NCI-H1930 (cell line): ENCODE data around the gene MAVS.
"Not testable (repeated sequence)": the region's sequence is repeated elsewhere in the genome, so short reads cannot be mapped to it uniquely, and the experiment has no call there.

Experiments
- DNase-seq, 2 experiments: peaks; one replicate each; lab custom pipeline; 2025; lab: John Stamatoyannopoulos, UW

MAVS gene

DNA sequence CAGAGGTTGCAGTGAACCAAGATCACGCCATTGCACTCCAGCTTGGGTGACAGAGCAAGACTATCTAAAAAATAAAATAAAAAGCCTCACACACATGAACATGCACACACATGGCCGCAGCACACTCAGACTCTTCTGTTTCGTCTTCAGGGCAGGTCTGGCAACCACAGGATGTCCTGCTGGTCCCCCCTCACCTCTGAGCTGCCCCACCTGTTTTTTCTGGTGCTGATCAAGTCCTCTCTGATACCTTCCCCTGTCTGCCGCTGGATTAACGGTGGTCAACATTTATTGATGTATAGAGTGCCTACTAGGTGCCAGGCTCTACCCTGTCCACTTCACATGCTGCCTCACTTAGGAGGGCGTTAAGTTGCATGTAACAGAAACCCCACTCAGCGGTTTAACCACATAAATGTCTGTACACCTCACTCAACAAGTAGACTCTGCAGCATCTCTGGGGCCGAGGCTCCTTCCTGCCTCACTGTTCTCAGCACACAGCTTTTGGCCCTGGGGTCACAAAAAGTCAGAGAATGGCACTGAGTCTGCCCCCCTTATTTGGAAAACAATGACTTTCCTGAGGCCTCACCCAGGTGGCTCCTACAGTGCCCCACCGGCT, 30.8 kb upstream of the MAVS start:
- no peak for DNase-seq

DNA sequence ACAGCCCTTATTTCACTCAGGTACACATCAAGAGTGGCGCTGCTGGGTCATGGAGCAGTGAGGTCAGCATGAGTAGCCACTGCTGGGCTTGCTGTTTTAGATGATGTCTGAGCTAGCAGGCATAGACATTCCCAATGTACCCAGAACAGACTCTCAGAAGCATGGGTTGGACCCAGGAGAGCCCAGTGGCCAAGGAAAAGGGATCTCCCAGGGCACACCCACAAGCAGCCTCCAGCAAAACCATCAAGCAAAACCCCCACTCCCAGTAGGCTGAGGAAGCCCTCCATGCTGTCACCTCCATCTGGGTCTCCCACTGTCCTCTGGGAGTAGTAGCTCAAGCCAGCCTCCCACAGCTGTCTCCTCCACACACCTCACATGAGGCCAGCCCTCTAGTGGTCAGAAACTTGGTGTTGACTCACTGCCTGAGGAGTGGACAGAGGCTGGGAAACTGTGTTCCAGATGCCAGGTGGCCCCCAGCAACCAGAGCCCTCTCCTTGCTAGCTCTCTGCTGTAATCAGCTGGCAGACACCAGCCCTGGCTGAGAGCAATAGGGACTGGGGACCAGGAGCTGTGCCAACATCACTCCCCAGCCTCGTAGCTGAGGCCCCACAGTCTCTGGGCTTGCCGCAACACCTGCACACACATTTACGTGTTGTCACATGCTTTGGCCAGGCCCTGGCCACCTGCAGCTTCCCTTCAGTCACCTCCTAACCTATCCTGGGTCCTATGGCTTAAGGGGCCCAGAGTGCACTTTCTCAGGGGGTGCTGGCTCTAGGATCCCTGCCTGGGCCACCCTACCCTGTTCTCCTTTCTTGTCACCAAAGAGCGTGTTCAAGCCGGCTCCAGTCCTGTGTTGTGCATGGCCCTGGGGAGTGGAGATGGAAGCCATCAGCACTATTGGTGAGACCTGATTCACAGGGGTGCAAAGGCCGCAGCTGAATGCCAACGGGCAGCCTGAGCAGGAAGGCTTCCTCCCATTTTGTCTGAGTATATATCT, 28.2 kb upstream of the MAVS start:
- DNase-seq, result peak; percentile 39 to 58

GRCh38 chr20:3819411-3820047, 27.1 kb upstream of the MAVS start:
- DNase-seq, result no peak

- DNase-seq, result peak; percentile 87 to 94
These were observed 26.4 kb upstream of the MAVS start, which contains the start of gene AP5S1 for GRCh38 chr20:3820048-3820900. Gene AP5S1 (plus strand): TSS chr20:3820547. CDS start chr20:3822118, 1,571 bp downstream.

- DNase-seq, result no peak
These were observed 25.5 kb upstream of the MAVS start for GRCh38 chr20:3820901-3821727.

DNA sequence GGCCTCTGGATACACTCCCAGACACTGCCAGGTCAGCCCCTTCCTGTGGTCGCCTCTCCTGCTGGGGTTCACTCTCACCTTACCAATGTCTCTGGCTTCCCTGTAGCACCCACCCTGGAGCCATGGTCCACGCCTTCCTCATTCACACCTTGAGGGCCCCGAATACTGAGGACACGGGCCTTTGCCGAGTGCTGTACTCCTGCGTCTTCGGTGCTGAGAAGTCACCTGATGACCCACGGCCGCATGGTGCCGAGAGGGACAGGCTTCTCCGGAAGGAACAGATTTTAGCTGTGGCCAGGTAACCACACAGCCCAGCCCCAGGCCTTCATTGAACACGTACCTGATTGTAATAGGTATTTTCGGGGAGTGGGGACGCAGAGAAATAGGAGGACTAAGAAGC, 24.6 kb upstream of the MAVS start:
- DNase-seq, result no peak

DNA sequence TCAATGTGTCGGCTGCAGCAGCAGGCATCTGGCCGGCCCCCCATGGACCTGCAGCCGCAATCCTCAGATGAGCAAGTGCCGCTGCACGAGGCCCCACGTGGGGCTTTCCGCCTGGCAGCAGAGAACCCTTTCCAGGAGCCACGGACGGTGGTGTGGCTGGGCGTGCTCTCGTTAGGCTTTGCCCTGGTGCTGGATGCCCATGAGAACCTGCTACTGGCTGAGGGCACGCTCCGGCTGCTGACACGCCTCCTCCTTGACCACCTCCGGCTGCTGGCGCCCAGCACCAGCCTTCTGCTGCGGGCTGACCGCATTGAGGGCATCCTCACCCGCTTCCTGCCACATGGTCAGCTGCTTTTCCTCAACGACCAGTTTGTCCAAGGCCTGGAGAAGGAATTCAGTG, 22.8 kb upstream of the MAVS start:
- no peak for DNase-seq

DNA sequence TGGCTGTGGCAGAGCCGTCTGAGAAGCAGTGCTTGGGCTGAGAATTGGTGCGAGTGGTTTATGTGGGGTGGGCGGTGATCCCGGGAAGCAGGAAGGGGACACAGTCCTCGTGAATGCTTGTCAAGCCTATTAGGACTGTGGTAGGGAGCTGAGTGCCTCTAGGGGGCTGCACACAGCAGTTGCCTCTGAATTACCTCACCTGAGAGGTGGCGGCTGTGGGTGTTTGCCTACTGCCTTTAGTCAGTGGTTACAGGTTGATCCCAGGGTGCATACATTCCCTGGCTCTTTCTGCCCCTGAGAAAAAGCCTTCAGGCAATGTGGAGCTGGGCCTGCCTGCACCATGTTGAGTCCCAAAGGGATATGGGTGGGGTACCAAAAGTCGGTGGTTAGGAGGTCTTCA, 21.1 kb upstream of the MAVS start:
- no peak for DNase-seq

GRCh38 chr20:3826420-3826819, 20.2 kb upstream of the MAVS start:
- DNase-seq, result no peak

- DNase-seq, result no peak
These were observed 17.8 kb upstream of the MAVS start for GRCh38 chr20:3828798-3829197.

- not testable (repeated sequence) for DNase-seq
These were observed 16.7 kb upstream of the MAVS start for GRCh38 chr20:3829891-3830290.

GRCh38 chr20:3836132-3836531, 10.5 kb upstream of the MAVS start:
- no peak for DNase-seq

DNA sequence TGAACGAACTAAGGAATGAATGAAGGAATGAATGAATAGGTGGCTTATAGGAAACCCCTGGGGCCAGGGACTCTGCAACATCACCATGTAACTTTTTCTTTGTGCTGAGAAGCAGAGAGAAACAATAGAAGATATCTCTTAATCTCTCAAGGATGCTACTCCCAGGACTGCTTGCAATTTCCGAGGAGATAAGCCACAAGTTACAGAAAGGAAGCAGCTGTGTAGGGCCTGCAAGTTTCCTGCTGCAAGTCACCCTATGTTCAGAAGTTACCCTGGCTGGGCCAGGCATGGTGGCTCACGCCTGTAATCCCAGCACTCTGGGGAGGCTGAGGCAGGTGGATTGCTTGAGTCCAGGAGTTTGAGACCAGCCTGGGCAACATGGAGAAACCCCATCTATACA, 7.3 kb upstream of the MAVS start:
- DNase-seq, result no peak

GRCh38 chr20:3840201-3840600, 6.4 kb upstream of the MAVS start:
- not testable (repeated sequence) for DNase-seq

DNA sequence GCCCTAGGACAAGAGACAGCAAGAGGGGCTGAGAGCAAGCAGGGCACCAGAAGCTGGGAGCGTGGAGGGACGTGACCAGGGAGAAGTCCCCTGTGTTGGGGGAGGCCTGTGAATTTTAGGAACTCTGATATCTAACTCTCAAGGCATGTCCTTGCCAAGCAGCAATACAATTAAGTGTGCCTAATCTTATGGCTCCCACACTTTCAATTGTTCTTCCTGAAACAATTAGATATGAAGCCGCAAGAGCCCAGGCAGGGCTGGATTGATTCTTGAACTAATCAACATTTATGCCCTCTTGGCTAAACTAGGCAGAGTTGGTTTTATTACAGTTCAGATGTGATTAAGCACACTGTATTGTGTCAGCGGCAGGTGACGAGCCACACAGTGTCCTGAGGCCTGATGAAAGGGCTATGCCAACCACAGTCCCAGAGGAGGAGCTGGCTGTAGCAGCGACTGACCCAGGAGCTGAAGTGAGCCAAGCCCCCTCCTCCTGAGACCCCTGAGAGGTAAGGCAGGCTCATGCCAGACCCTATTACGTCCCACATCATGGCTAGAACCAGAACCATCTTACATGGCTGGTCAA, 4.2 kb upstream of the MAVS start:
- DNase-seq, result no peak

GRCh38 chr20:3843490-3843889, 3.1 kb upstream of the MAVS start:
- DNase-seq, result no peak

GRCh38 chr20:3843990-3844619, 2.5 kb upstream of the MAVS start:
- DNase-seq, result not testable (repeated sequence)

- DNase-seq, result no peak
These were observed 275 bp upstream of the MAVS start for GRCh38 chr20:3846378-3846739.

DNA sequence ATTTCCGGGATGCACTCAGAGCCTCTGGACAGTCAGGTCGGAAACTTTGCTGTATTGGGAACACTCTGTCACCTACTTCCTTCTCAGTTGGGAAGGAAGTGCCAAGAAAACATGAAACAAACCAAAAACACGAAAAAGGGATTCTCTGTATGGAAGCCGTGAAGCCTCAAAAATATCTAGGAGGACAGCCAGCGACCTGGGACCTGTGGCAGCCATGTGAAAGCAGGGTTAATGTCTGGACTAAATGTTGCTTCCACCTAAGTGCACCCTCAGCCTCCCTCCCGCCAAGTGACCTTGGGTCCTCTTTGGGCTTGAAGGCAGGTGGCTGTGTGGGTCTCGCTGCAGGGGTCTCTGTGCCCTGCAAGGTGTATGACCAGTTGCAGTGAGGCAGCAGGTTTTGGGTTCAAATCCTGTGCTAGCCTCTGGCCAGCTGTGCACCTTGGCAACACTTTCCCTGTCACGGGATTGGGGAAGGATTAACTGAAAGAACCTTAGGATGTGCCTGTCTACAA, 851 bp downstream of the MAVS start:
- DNase-seq, result no peak

- DNase-seq, result no peak
These were observed 1.9 kb downstream of the MAVS start for GRCh38 chr20:3848565-3848964.
